GM23338 (cell line): ENCODE data around the gene FAN1.

Experiments
- STAT1 ChIP-seq: IDR thresholded peaks from one replicate; pipeline ENCODE4 v1.6.1; 2016; ENCODE audit warnings: antibody characterized with exemption; ENCODE audit not compliant: unreplicated experiment
- TF ChIP-seq, protein P1 (sequence below), 2 experiments: fragments of 200-600 bp in 1 of 2; sonication (generic) in 1 of 2; conservative IDR thresholded peaks; 2 replicates each; pipeline versions ENCODE4 v1.5.1 to v1.6.1; 2016 to 2017; ENCODE audit warnings: antibody characterized with exemption in 2 of 2, low read depth in 2 of 2, mild to moderate bottlenecking in 2 of 2, moderate library complexity in 1 of 2

DNA sequence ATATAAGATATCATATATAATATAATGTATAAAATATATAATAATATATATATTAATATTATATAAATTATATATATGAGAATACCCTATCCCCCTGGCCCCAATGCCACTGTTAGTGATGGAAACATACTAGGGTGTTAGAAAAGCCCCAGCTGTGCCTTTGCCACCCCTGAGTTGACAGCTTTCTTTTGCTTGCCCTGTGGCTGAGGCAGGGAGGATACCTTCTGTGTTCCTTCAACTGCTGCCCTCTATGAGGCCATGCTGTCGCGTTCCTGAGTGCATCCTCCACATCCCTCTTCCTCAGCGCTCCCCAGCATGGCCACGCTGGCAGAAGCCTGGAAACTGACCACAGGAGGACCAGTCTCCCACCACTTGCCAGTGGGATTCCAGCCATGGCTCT, 26.3 kb downstream of the FAN1 start:
- TF ChIP-seq, protein P1, sequence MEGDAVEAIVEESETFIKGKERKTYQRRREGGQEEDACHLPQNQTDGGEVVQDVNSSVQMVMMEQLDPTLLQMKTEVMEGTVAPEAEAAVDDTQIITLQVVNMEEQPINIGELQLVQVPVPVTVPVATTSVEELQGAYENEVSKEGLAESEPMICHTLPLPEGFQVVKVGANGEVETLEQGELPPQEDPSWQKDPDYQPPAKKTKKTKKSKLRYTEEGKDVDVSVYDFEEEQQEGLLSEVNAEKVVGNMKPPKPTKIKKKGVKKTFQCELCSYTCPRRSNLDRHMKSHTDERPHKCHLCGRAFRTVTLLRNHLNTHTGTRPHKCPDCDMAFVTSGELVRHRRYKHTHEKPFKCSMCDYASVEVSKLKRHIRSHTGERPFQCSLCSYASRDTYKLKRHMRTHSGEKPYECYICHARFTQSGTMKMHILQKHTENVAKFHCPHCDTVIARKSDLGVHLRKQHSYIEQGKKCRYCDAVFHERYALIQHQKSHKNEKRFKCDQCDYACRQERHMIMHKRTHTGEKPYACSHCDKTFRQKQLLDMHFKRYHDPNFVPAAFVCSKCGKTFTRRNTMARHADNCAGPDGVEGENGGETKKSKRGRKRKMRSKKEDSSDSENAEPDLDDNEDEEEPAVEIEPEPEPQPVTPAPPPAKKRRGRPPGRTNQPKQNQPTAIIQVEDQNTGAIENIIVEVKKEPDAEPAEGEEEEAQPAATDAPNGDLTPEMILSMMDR (conservative IDR thresholded peaks at IDR 0.05; ENCODE audit: low read depth in 2 of 2), result no peak
- TF ChIP-seq STAT1, result no peak
